HEK293 (cell line): ENCODE data around the gene KCTD21.
"Not testable (repeated sequence)": the region's sequence is repeated elsewhere in the genome, so short reads cannot be mapped to it uniquely, and the experiment has no call there.

ENCODE experiments used
- CTCF ChIA-PET: fragments of 350-600 bp; formaldehyde crosslinking; extraction: SDS; loops from one replicate; lab custom pipeline; 2021; ENCODE audit warnings: antibody characterized with exemption; lab: Yijun Ruan, JAX
- POLR2A ChIA-PET: fragments of 300-600 bp; formaldehyde crosslinking; extraction: SDS; loops from one replicate; lab custom pipeline; 2020; ENCODE audit warnings: antibody characterized with exemption, inconsistent platforms; lab: Yijun Ruan, JAX
- H3K27ac ChIP-seq: fragments of 200-500 bp; sonication (Bioruptor generic); 2 replicates; pipeline ENCODE4 v1.5.1; 2014; ENCODE audit warnings: low read depth, low read length, control low read depth, inconsistent platforms; ENCODE audit errors: extremely low read depth
- H3K36me3 ChIP-seq, 2 experiments: fragments of 200-500 bp in 1 of 2; sonication (Bioruptor generic) in 1 of 2; 1 replicate in 1 of 2; 2 replicates in 1 of 2; pipeline ENCODE4 v1.5.1; 2014 to 2017; ENCODE audit warnings: inconsistent platforms in 2 of 2, low read length in 2 of 2; ENCODE audit not compliant: control insufficient read depth in 2 of 2, insufficient read depth in 1 of 2
- H3K4me1 ChIP-seq: fragments of 200-500 bp; sonication (Bioruptor generic); 2 replicates; pipeline ENCODE4 v1.5.1; 2014; ENCODE audit warnings: mild to moderate bottlenecking, low read length, inconsistent platforms; ENCODE audit not compliant: control insufficient read depth, insufficient read depth
- H3K4me3 ChIP-seq: 2 replicates; pipeline ENCODE4 v1.5.1; 2011; ENCODE audit warnings: low read depth, mild to moderate bottlenecking, control low read depth, low read length, moderate library complexity
- H3K9me3 ChIP-seq: fragments of 200-500 bp; sonication (Bioruptor generic); 2 replicates; pipeline ENCODE4 v1.5.1; 2014; ENCODE audit warnings: low read depth, low read length, inconsistent platforms; ENCODE audit not compliant: control insufficient read depth, insufficient read depth
- GFI1B ChIP-seq: fragments of 450-650 bp; formaldehyde crosslinking; IDR thresholded peaks from 2 replicates; pipeline ENCODE4 v1.5.1; 2016; ENCODE audit warnings: missing biosample characterization, missing genetic modification characterization
- GLIS2 ChIP-seq: fragments of 450-650 bp; formaldehyde crosslinking; IDR thresholded peaks from 2 replicates; pipeline ENCODE4 v1.5.1; 2016; ENCODE audit warnings: missing biosample characterization, missing genetic modification characterization
- PRDM1 ChIP-seq: fragments of 450-650 bp; formaldehyde crosslinking; IDR thresholded peaks from 2 replicates; pipeline ENCODE4; 2016; ENCODE audit warnings: missing biosample characterization, missing genetic modification characterization
- SP7 ChIP-seq: fragments of 450-650 bp; formaldehyde crosslinking; IDR thresholded peaks from 2 replicates; pipeline ENCODE4 v1.5.1; 2016; ENCODE audit warnings: missing biosample characterization, missing genetic modification characterization
- ZNF112 ChIP-seq: fragments of 450-650 bp; formaldehyde crosslinking; IDR thresholded peaks from 2 replicates; pipeline ENCODE4 v1.5.0; 2017; ENCODE audit warnings: missing biosample characterization, missing genetic modification characterization
- ZNF132 ChIP-seq: fragments of 450-650 bp; formaldehyde crosslinking; IDR thresholded peaks from 2 replicates; pipeline ENCODE4 v1.5.1; 2017; ENCODE audit warnings: missing biosample characterization, missing genetic modification characterization, borderline replicate concordance
- ZNF16 ChIP-seq: fragments of 450-650 bp; formaldehyde crosslinking; IDR thresholded peaks from 2 replicates; pipeline ENCODE4 v1.5.1; 2016; ENCODE audit warnings: low read depth, missing biosample characterization, missing genetic modification characterization
- ZNF184 ChIP-seq: fragments of 450-650 bp; IDR thresholded peaks from 2 replicates; pipeline ENCODE4 v1.5.1; 2018; ENCODE audit warnings: missing biosample characterization, mild to moderate bottlenecking, missing genetic modification characterization
- ZNF221 ChIP-seq: fragments of 450-650 bp; formaldehyde crosslinking; IDR thresholded peaks from 2 replicates; pipeline ENCODE4 v1.5.1; 2017; ENCODE audit warnings: missing biosample characterization, missing genetic modification characterization, borderline replicate concordance
- ZNF354C ChIP-seq: fragments of 450-650 bp; formaldehyde crosslinking; IDR thresholded peaks from 2 replicates; pipeline ENCODE4 v1.5.1; 2016; ENCODE audit warnings: missing biosample characterization, missing genetic modification characterization, low read depth, borderline replicate concordance
- ZNF544 ChIP-seq: fragments of 450-650 bp; formaldehyde crosslinking; IDR thresholded peaks from 2 replicates; pipeline ENCODE4 v1.5.0; 2017; ENCODE audit warnings: missing biosample characterization, missing genetic modification characterization
- ZNF548 ChIP-seq: fragments of 450-650 bp; formaldehyde crosslinking; IDR thresholded peaks from 2 replicates; pipeline ENCODE4 v1.5.1; 2016; ENCODE audit warnings: missing biosample characterization, missing genetic modification characterization
- ZNF555 ChIP-seq: fragments of 450-650 bp; formaldehyde crosslinking; conservative IDR thresholded peaks from 2 replicates; pipeline ENCODE4 v1.5.1; 2017; ENCODE audit warnings: missing biosample characterization, mild to moderate bottlenecking, missing genetic modification characterization, inconsistent platforms
- ZNF621 ChIP-seq: fragments of 450-650 bp; formaldehyde crosslinking; IDR thresholded peaks from 2 replicates; pipeline ENCODE4 v1.5.1; 2017; ENCODE audit warnings: missing biosample characterization, missing genetic modification characterization
- ZNF654 ChIP-seq: fragments of 450-650 bp; formaldehyde crosslinking; IDR thresholded peaks from 2 replicates; pipeline ENCODE4 v1.5.1; 2016; ENCODE audit warnings: low read depth, missing biosample characterization, missing genetic modification characterization
- ZNF658 ChIP-seq: fragments of 450-650 bp; formaldehyde crosslinking; IDR thresholded peaks from 2 replicates; pipeline ENCODE4; 2016; ENCODE audit warnings: missing biosample characterization, missing genetic modification characterization
- ZNF791 ChIP-seq: fragments of 450-650 bp; formaldehyde crosslinking; IDR thresholded peaks from 2 replicates; pipeline ENCODE4 v1.5.1; 2016; ENCODE audit warnings: missing biosample characterization, missing genetic modification characterization
- ZNF792 ChIP-seq: fragments of 450-650 bp; formaldehyde crosslinking; IDR thresholded peaks from 2 replicates; pipeline ENCODE4 v1.5.1; 2016; ENCODE audit warnings: missing biosample characterization, missing genetic modification characterization
- ZXDB ChIP-seq: fragments of 450-650 bp; formaldehyde crosslinking; IDR thresholded peaks from 2 replicates; pipeline ENCODE4 v1.5.1; 2016; ENCODE audit warnings: missing biosample characterization, missing genetic modification characterization
- TF ChIP-seq, protein P1 (sequence below): fragments of 450-650 bp; formaldehyde crosslinking; IDR thresholded peaks from 2 replicates; pipeline ENCODE4 v1.5.1; 2016; ENCODE audit warnings: missing biosample characterization, missing genetic modification characterization
- TF ChIP-seq, protein P2 (sequence below): fragments of 450-650 bp; formaldehyde crosslinking; IDR thresholded peaks from 2 replicates; pipeline ENCODE4 v1.5.1; 2016; ENCODE audit warnings: missing biosample characterization, missing genetic modification characterization
- TF ChIP-seq, protein P3 (sequence below): fragments of 450-650 bp; formaldehyde crosslinking; IDR thresholded peaks from 2 replicates; pipeline ENCODE4 v1.5.1; 2017; ENCODE audit warnings: missing biosample characterization, missing genetic modification characterization
- TF ChIP-seq, protein P4 (sequence below): fragments of 450-650 bp; formaldehyde crosslinking; IDR thresholded peaks from 2 replicates; pipeline ENCODE4 v1.5.1; 2016; ENCODE audit warnings: missing biosample characterization, missing genetic modification characterization, borderline replicate concordance
- TF ChIP-seq, protein P5 (sequence below): fragments of 450-650 bp; formaldehyde crosslinking; IDR thresholded peaks from 2 replicates; pipeline ENCODE4 v1.5.1; 2016; ENCODE audit warnings: missing biosample characterization, missing genetic modification characterization
- TF ChIP-seq, protein P6 (sequence below): fragments of 450-650 bp; formaldehyde crosslinking; IDR thresholded peaks from 2 replicates; pipeline ENCODE4 v1.5.1; 2016; ENCODE audit warnings: missing biosample characterization, missing genetic modification characterization

KCTD21 gene

DNA sequence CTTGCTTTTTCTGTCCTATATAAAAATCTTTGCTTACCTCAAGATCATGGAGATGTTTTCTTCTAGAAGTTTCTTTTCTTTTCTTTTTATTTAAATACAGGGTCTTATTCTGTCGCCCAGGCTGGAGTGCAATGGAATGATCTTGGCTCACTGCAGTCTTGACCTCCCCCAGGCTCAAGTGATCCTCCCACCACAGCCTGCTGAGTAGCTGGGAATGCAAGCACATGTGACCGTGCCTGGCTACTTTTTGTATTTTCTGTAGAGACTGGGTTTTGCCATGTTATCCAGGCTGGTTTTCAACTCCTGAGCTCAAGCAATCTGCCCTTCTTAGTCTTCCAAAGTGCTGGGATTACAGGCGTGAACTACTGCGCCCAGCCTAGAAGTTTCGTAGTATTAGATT, 45.6 kb upstream of the KCTD21 start:
- no peaks in the 10 kb centered on the region for H3K9me3 ChIP-seq
- no peaks in the 10 kb centered on the region for H3K36me3 ChIP-seq
- POLR2A ChIA-PET, result no interaction called here
- CTCF ChIA-PET, result interaction anchor here (0.9 kb wide), 1 partner anchor 331 kb away, joined by 4 read pairs; no protein-coding TSS in a partner anchor
- TF ChIP-seq, protein P1, sequence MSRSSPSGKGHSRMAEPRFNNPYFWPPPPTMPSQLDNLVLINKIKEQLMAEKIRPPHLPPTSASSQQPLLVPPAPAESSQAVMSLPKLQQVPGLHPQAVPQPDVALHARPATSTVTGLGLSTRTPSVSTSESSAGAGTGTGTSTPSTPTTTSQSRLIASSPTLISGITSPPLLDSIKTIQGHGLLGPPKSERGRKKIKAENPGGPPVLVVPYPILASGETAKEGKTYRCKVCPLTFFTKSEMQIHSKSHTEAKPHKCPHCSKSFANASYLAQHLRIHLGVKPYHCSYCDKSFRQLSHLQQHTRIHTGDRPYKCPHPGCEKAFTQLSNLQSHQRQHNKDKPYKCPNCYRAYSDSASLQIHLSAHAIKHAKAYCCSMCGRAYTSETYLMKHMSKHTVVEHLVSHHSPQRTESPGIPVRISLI, result no peak
- TF ChIP-seq ZNF621 (tag by site-specific recombination), result no peak
- no peak for TF ChIP-seq ZNF16 (tag by site-specific recombination)
- TF ChIP-seq ZXDB (tag by site-specific recombination), result no peak
- no peak for TF ChIP-seq ZNF354C (tag by site-specific recombination)
- no peak for TF ChIP-seq ZNF221
- TF ChIP-seq ZNF132 (tag by site-specific recombination), result no peak
- no peak for TF ChIP-seq SP7 (tag by site-specific recombination)
- TF ChIP-seq ZNF184 (tag by site-specific recombination), result no peak
- TF ChIP-seq, protein P2, sequence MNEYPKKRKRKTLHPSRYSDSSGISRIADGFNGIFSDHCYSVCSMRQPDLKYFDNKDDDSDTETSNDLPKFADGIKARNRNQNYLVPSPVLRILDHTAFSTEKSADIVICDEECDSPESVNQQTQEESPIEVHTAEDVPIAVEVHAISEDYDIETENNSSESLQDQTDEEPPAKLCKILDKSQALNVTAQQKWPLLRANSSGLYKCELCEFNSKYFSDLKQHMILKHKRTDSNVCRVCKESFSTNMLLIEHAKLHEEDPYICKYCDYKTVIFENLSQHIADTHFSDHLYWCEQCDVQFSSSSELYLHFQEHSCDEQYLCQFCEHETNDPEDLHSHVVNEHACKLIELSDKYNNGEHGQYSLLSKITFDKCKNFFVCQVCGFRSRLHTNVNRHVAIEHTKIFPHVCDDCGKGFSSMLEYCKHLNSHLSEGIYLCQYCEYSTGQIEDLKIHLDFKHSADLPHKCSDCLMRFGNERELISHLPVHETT (tag by site-specific recombination), result no peak
- no peak for TF ChIP-seq ZNF112 (tag by site-specific recombination)
- H3K4me3 ChIP-seq, result no peak overlapping the region
- H3K4me1 ChIP-seq, result no peaks in the 10 kb centered on the region
- no peak overlapping the region for H3K27ac ChIP-seq

DNA sequence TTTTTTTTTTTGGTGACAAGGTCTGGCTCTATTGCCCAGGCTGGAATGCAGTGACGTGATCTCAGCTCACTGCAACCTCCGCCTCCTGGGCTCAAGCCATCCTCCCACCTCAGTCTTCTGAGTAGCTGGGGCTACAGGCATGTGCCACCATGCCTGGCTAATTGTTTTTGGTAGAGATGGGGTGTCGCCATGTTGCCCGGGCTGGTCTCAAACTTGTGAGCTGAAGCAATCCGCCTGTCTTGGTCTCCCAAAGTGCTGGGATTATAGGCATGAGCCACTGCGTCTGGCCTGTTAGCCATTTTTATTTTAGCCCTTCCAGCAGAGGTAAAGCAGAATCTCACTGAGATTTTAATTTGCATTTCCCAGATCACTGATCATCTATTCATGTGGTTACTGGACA, 44.6 kb upstream of the KCTD21 start:
- H3K9me3 ChIP-seq, H3K27ac ChIP-seq, H3K4me1 ChIP-seq, H3K36me3 ChIP-seq, POLR2A ChIA-PET, H3K4me3 ChIP-seq: not testable (repeated sequence)
- CTCF ChIA-PET, result interaction anchor here (0.7 to 1.1 kb wide), 3 partner anchors 32 to 331 kb away, joined by 3 to 4 read pairs (median 3); no protein-coding TSS in a partner anchor

DNA sequence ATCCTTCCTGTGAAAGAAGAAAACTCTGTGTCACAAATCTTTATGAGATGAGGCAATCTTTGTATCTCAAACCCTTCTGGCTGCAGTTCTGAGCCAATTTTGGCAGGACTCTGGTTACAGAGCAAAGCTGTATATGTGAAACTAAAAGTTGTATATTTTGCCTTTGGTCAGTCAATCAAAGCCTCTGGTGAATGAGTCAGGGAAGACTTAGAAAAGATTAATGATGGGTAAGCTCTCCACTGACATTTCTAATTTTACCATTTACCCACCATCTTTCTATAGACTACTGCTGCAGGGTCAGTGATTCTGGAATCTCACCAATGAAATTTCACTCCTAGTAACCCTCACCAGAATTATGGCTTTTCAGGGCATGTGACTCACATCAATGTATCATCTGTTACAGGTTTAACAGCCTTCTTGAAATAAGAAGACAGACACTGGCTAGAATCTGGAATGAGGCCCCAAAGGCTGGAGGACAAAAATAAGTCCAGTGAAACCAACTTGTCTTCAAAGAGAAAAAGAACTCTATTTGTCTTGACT, 43.6 kb upstream of the KCTD21 start:
- Histone ChIP-seq H3K4me1 (no peaks in the 10 kb centered on the region), H3K36me3 (no peaks in the 10 kb centered on the region), H3K27ac (no peak overlapping the region), H3K4me3 (no peak overlapping the region), H3K9me3 (no peaks in the 10 kb centered on the region)
- ChIA-PET POLR2A (no interaction called here), CTCF (interaction anchor here (0.7 to 1.1 kb wide), 2 partner anchors 332 to 333 kb away, joined by 3 to 4 read pairs; no protein-coding TSS in a partner anchor)
- TF ChIP-seq GFI1B (tag by site-specific recombination), result no peak
- no peak for TF ChIP-seq ZNF544 (tag by site-specific recombination)
- no peak for TF ChIP-seq PRDM1 (tag by site-specific recombination)
- TF ChIP-seq, protein P3, sequence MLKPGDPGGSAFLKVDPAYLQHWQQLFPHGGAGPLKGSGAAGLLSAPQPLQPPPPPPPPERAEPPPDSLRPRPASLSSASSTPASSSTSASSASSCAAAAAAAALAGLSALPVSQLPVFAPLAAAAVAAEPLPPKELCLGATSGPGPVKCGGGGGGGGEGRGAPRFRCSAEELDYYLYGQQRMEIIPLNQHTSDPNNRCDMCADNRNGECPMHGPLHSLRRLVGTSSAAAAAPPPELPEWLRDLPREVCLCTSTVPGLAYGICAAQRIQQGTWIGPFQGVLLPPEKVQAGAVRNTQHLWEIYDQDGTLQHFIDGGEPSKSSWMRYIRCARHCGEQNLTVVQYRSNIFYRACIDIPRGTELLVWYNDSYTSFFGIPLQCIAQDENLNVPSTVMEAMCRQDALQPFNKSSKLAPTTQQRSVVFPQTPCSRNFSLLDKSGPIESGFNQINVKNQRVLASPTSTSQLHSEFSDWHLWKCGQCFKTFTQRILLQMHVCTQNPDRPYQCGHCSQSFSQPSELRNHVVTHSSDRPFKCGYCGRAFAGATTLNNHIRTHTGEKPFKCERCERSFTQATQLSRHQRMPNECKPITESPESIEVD, result no peak
- TF ChIP-seq, protein P4, sequence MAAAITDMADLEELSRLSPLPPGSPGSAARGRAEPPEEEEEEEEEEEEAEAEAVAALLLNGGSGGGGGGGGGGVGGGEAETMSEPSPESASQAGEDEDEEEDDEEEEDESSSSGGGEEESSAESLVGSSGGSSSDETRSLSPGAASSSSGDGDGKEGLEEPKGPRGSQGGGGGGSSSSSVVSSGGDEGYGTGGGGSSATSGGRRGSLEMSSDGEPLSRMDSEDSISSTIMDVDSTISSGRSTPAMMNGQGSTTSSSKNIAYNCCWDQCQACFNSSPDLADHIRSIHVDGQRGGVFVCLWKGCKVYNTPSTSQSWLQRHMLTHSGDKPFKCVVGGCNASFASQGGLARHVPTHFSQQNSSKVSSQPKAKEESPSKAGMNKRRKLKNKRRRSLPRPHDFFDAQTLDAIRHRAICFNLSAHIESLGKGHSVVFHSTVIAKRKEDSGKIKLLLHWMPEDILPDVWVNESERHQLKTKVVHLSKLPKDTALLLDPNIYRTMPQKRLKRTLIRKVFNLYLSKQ (tag by site-specific recombination), result no peak
- TF ChIP-seq, protein P5, sequence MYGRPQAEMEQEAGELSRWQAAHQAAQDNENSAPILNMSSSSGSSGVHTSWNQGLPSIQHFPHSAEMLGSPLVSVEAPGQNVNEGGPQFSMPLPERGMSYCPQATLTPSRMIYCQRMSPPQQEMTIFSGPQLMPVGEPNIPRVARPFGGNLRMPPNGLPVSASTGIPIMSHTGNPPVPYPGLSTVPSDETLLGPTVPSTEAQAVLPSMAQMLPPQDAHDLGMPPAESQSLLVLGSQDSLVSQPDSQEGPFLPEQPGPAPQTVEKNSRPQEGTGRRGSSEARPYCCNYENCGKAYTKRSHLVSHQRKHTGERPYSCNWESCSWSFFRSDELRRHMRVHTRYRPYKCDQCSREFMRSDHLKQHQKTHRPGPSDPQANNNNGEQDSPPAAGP, result no peak
- TF ChIP-seq GLIS2 (tag by site-specific recombination), result no peak
- TF ChIP-seq, protein P6, sequence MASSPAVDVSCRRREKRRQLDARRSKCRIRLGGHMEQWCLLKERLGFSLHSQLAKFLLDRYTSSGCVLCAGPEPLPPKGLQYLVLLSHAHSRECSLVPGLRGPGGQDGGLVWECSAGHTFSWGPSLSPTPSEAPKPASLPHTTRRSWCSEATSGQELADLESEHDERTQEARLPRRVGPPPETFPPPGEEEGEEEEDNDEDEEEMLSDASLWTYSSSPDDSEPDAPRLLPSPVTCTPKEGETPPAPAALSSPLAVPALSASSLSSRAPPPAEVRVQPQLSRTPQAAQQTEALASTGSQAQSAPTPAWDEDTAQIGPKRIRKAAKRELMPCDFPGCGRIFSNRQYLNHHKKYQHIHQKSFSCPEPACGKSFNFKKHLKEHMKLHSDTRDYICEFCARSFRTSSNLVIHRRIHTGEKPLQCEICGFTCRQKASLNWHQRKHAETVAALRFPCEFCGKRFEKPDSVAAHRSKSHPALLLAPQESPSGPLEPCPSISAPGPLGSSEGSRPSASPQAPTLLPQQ (tag by site-specific recombination), result no peak
- TF ChIP-seq ZNF792 (tag by site-specific recombination), result no peak
- no peak for TF ChIP-seq ZNF555 (tag by site-specific recombination)
- TF ChIP-seq ZNF791, result no peak
- TF ChIP-seq ZNF654 (tag by site-specific recombination), result no peak
- TF ChIP-seq ZNF548 (tag by site-specific recombination), result no peak
- no peak for TF ChIP-seq ZNF658
